GM12873 (cell line): ENCODE measurements around the gene ECM2.

Source experiments
- TF ChIP-seq, protein P1 (sequence below): IDR thresholded peaks from 2 replicates; pipeline ENCODE4 v1.5.1; 2012; ENCODE audit warnings: low read depth, mild to moderate bottlenecking, moderate library complexity, low read length, control low read depth; ENCODE audit not compliant: insufficient read depth; ENCODE audit errors: missing control alignments

Gene ECM2

DNA sequence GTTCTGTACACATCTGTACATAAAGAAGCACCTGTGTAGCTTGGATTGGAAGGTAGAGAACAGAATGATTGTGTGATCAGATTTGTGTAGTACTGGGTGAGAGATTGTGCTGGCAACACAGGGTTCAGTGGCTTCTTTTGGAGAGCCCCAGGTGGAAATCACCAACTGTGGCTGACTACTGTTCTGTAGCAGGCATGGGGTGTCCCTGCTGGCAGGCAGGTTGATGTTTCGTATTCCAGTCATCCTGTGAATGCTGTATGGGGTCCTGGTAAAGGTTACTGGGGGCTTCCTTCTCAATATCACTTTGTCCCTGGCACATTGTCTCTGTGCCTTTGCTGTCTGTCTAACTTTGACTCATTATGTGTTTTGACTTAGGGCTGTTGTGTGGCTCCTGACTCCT is 58.8 kb downstream of the ECM2 start:
- TF ChIP-seq, protein P1, sequence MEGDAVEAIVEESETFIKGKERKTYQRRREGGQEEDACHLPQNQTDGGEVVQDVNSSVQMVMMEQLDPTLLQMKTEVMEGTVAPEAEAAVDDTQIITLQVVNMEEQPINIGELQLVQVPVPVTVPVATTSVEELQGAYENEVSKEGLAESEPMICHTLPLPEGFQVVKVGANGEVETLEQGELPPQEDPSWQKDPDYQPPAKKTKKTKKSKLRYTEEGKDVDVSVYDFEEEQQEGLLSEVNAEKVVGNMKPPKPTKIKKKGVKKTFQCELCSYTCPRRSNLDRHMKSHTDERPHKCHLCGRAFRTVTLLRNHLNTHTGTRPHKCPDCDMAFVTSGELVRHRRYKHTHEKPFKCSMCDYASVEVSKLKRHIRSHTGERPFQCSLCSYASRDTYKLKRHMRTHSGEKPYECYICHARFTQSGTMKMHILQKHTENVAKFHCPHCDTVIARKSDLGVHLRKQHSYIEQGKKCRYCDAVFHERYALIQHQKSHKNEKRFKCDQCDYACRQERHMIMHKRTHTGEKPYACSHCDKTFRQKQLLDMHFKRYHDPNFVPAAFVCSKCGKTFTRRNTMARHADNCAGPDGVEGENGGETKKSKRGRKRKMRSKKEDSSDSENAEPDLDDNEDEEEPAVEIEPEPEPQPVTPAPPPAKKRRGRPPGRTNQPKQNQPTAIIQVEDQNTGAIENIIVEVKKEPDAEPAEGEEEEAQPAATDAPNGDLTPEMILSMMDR, result no peak

DNA sequence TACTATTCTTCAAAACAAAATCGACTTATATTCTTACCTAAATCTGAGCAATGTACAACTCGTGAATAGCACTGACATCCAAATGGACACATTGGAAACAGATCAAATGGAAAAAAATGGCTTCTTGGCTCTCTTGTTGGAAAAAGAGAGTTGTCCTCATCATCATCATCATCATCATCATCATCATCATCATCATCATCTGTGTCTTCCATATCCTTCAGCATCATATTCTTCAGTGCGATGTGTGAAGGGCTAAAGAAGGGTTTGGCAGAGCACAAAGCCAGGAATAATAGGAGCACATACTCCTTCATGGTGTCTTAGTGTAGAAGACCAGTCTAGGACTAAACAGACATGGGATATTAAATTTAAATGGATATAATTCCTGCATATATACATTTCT is 61.2 kb downstream of the ECM2 start:
- TF ChIP-seq, protein P1, result no peak

- TF ChIP-seq, protein P1, result no peak
These were observed 67.6 kb downstream of the ECM2 start for GRCh38 chr9:92468206-92468605.

- TF ChIP-seq, protein P1, result no peak
These were observed 68.3 kb downstream of the ECM2 start for GRCh38 chr9:92467511-92467910.

- TF ChIP-seq, protein P1, result no peak
These were observed 68.7 kb downstream of the ECM2 start for GRCh38 chr9:92467041-92467440.

- TF ChIP-seq, protein P1, result no peak
These were observed 71.8 kb downstream of the ECM2 start for GRCh38 chr9:92463984-92464383.

DNA sequence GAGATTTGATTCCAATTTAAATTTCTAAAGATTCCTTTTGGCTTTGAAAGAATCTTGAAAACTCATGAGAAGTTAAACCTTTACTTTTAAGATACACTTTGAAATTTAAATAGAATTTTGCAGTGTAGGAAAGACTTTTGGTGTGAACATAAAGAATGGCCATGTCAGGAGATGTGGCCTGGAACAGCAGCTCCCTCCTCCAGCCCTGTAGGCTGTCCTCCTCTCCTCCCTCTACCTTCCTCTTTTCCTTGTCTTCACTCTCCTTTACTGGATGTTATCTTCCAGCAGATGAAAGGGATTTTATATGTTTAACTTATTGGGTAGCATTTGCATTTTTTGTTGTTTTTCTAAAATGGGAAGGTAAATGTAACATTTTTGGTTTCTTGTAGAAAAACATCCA is 72.4 kb downstream of the ECM2 start:
- TF ChIP-seq, protein P1, result no peak
